WERI-Rb-1 (cell line): Measurements from ENCODE around the gene FBXO31.

Experiments used
- DNase-seq: peaks from one replicate; pipeline ENCODE4 v3.0.0-alpha.2; 2020
- H3K27ac ChIP-seq: fragments of 250-450 bp; sonication (Bioruptor Pico); 2 replicates; pipeline ENCODE4 v1.5.1; 2020; ENCODE audit warnings: mild to moderate bottlenecking, moderate library complexity
- H3K27me3 ChIP-seq: fragments of 250-450 bp; sonication (Bioruptor Pico); 2 replicates; pipeline ENCODE4 v1.5.1; 2021; ENCODE audit warnings: mild to moderate bottlenecking, low read depth, moderate library complexity; ENCODE audit not compliant: insufficient read depth, severe bottlenecking
- H3K36me3 ChIP-seq: fragments of 250-450 bp; sonication (Bioruptor Pico); 2 replicates; pipeline ENCODE4 v1.5.1; 2020; ENCODE audit warnings: mild to moderate bottlenecking, moderate library complexity
- H3K4me3 ChIP-seq: 2 replicates; pipeline ENCODE4 v1.5.1; 2011; ENCODE audit warnings: low read depth, mild to moderate bottlenecking, control low read depth, low read length
- H3K9me3 ChIP-seq: fragments of 250-450 bp; sonication (Bioruptor Pico); 2 replicates; pipeline ENCODE4 v1.5.1; 2021; ENCODE audit warnings: mild to moderate bottlenecking, moderate library complexity; ENCODE audit not compliant: severe bottlenecking
- CTCF ChIP-seq: IDR thresholded peaks from 2 replicates; pipeline ENCODE4 v1.5.1; 2011; ENCODE audit warnings: low read depth, mild to moderate bottlenecking, control low read depth, inconsistent platforms, low read length

Gene FBXO31

DNA sequence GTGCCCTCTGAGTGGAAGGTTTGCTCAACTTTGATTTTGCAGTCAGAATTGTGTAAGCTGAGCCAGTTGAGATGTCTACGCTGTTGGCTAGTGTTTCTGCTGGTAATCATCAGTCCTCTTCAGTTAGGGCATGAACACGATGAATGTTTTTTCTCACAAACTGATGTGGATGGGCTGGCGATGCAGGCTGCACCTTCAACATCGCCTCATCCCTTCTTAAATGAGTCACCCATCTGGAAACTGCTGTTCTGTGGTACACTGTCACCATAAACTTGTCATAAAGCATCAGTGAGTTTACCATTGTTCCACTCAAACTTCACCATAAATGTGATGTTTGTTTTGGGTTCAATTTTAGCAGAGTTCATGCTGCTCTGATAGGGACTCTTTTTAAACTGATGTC, 74.8 kb downstream of the FBXO31 start:
- no peak overlapping the region for H3K27ac ChIP-seq
- DNase-seq, result no peak
- H3K27me3 ChIP-seq, result no peaks in the 10 kb centered on the region
- no peaks in the 10 kb centered on the region for H3K9me3 ChIP-seq
- H3K4me3 ChIP-seq, result no peak overlapping the region
- no peak for TF ChIP-seq CTCF
- no peaks in the 10 kb centered on the region for H3K36me3 ChIP-seq

GRCh38 chr16:87306516-87306915, 77.1 kb downstream of the FBXO31 start:
- no peaks in the 10 kb centered on the region for H3K36me3 ChIP-seq
- no peak for DNase-seq
- no peaks in the 10 kb centered on the region for H3K9me3 ChIP-seq
- no peak overlapping the region for H3K27ac ChIP-seq
- H3K4me3 ChIP-seq, result no peak overlapping the region
- TF ChIP-seq CTCF, result no peak
- no peaks in the 10 kb centered on the region for H3K27me3 ChIP-seq

DNA sequence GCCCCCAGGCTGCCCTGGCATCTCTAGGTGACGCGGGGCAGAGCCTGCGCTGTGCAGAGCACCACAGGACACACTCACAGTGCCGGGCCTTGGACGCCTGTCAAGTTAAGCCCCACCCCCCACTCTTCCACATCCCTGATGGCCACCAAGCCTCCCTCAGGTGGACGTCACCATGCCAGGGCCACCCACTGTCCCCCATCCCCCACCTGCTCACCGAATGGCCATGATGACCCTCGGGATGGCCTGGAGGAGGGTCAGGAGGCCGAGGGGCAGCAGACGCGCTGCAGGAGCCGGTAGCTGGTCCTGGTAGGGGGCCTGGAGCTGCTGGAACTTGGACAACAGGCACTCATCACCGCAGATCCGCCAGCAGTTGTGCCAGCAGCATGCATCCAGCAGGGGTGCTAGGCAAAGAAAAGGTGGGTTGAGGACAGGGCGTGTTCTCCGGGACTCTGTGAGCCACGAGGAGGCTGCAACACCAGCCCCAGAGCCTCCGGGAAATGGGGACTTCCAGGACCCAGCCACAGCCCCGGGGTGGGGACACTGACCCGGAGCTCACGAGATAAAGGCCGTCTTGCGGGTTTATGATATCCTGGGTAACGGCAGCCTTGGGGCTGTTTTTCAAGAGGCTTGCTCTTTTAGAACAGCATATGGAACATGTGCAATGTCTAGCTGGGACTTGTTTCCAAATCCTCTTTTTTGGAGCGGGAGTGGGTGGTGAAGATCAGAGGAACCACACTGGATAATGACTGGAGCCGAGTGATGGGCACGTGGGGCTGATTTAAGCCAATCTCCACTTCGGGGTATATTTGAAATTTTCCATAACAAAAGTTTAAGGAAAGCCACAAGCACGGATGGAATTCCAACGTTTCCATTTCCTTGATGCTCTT, 77.8 kb downstream of the FBXO31 start:
- DNase-seq, result no peak
- H3K4me3 ChIP-seq, result no peak overlapping the region

GRCh38 chr16:87304951-87305350, 78.6 kb downstream of the FBXO31 start:
- no peaks in the 10 kb centered on the region for H3K27me3 ChIP-seq
- H3K36me3 ChIP-seq, result no peaks in the 10 kb centered on the region
- H3K9me3 ChIP-seq, result no peaks in the 10 kb centered on the region
- no peak overlapping the region for H3K4me3 ChIP-seq
- no peak for TF ChIP-seq CTCF
- H3K27ac ChIP-seq, result no peak overlapping the region
- no peak for DNase-seq

More for the DNA sequence above, 77.8 kb downstream of the FBXO31 start:
- H3K36me3 ChIP-seq, result no peaks in the 10 kb centered on the region
- no peak for TF ChIP-seq CTCF
- H3K9me3 ChIP-seq, result no peaks in the 10 kb centered on the region
- no peak overlapping the region for H3K27ac ChIP-seq
- no peaks in the 10 kb centered on the region for H3K27me3 ChIP-seq

- no peaks in the 10 kb centered on the region for H3K27me3 ChIP-seq
- DNase-seq, result no peak
- no peak overlapping the region for H3K27ac ChIP-seq
- H3K4me3 ChIP-seq, result no peak overlapping the region
- H3K9me3 ChIP-seq, result no peaks in the 10 kb centered on the region
- no peak for TF ChIP-seq CTCF
- no peaks in the 10 kb centered on the region for H3K36me3 ChIP-seq
Observed at GRCh38 chr16:87303962-87304521, 79.5 kb downstream of the FBXO31 start.
